Hepatocyte (in vitro differentiated cells): ENCODE data around the gene LYRM9. TPM values are rescaled to one million over a fixed set of nuclear protein-coding genes. Genes with fewer than 3 reads are reported as not detected.

Experiments
- DNase-seq: peaks from one replicate; pipeline ENCODE4 v3.0.0-alpha.2; 2016; ENCODE audit warnings: low spot score
- H2AFZ ChIP-seq: fragments of 200-600 bp; sonication (generic); 2 replicates; pipeline ENCODE4 v1.6.0; 2016; ENCODE audit warnings: antibody characterized with exemption, mild to moderate bottlenecking
- H3K27ac ChIP-seq: fragments of 200-600 bp; sonication (generic); 2 replicates; pipeline ENCODE4 v1.5.1; 2016; ENCODE audit warnings: mild to moderate bottlenecking
- H3K27me3 ChIP-seq: fragments of 200-600 bp; sonication (generic); 2 replicates; pipeline ENCODE4 v1.6.1; 2016
- H3K36me3 ChIP-seq: fragments of 200-600 bp; sonication (generic); replicated peaks from 2 replicates; pipeline ENCODE4 v1.5.1; 2016; ENCODE audit warnings: low read depth; ENCODE audit not compliant: insufficient read depth
- H3K4me1 ChIP-seq: fragments of 200-600 bp; sonication (generic); 2 replicates; pipeline ENCODE4 v1.5.1; 2016; ENCODE audit warnings: mild to moderate bottlenecking, moderate library complexity; ENCODE audit not compliant: insufficient read depth
- H3K4me2 ChIP-seq: fragments of 200-600 bp; sonication (generic); 2 replicates; pipeline ENCODE4 v1.6.0; 2016
- H3K4me3 ChIP-seq: fragments of 200-600 bp; sonication (generic); 2 replicates; pipeline ENCODE4 v1.5.1; 2016; ENCODE audit warnings: mild to moderate bottlenecking
- H3K79me2 ChIP-seq: fragments of 200-600 bp; sonication (generic); 2 replicates; pipeline ENCODE4 v1.6.0; 2017; ENCODE audit warnings: mild to moderate bottlenecking
- H3K9me2 ChIP-seq: fragments of 200-600 bp; sonication (generic); replicated peaks from 2 replicates; pipeline ENCODE4 v1.6.0; 2017; ENCODE audit warnings: mild to moderate bottlenecking; ENCODE audit not compliant: insufficient read depth
- H3K9me3 ChIP-seq: fragments of 200-600 bp; sonication (generic); 2 replicates; pipeline ENCODE4 v1.5.1; 2016; ENCODE audit warnings: low read depth, mild to moderate bottlenecking
- H4K20me1 ChIP-seq: fragments of 200-600 bp; sonication (generic); 2 replicates; pipeline ENCODE4 v1.6.0; 2016; ENCODE audit warnings: mild to moderate bottlenecking; ENCODE audit not compliant: insufficient read depth, poor library complexity, severe bottlenecking
- CTCF ChIP-seq: fragments of 200-600 bp; sonication (generic); IDR thresholded peaks from 2 replicates; pipeline ENCODE4 v1.5.1; 2016; ENCODE audit warnings: antibody characterized with exemption, mild to moderate bottlenecking; ENCODE audit not compliant: poor library complexity
- EZH2 ChIP-seq: fragments of 200-600 bp; sonication (generic); IDR thresholded peaks from 2 replicates; pipeline ENCODE4 v1.6.1; 2016; ENCODE audit warnings: antibody characterized with exemption, mild to moderate bottlenecking, borderline replicate concordance
- EZH2phosphoT487 ChIP-seq: fragments of 200-600 bp; sonication (generic); IDR thresholded peaks from one replicate; pipeline ENCODE4 v1.6.1; 2018; ENCODE audit warnings: antibody characterized with exemption, mild to moderate bottlenecking, low read depth, moderate library complexity; ENCODE audit not compliant: unreplicated experiment, severe bottlenecking
- WGBS: methylation state at CpG from one replicate; pipeline ENCODE4 v1.1.6; 2016; ENCODE audit warnings: low lambda C conversion rate; ENCODE audit errors: missing lambda C conversion rate; 5-methylcytosine and 5-hydroxymethylcytosine counted together
- polyA plus RNA-seq: library from polyadenylated mRNA; unstranded; fragments of >200 nt; fragmentation: Nextera tagmentation; extraction: Ambion mirVana; gene quantifications from 2 replicates; pipeline ENCODE4 v1.2.1, GENCODE V29; 2016
- total RNA-seq: library from RNA; depleted of rRNA; stranded (reverse); fragments of >200 nt; gene quantifications from 2 replicates; pipeline ENCODE4 v1.2.3, GENCODE V29; 2014

Gene LYRM9
- total and polyA plus RNA-seq, 2 experiments from 2014 or later: 10.5 to 12.2 TPM

- Histone ChIP-seq H4K20me1 (no peaks in the 10 kb centered on the region), H3K4me2 (no peak overlapping the region), H3K27ac (no peak overlapping the region), H2AFZ (no peak overlapping the region), H3K79me2 (no peaks in the 10 kb centered on the region), H3K27me3 (peaks cover 6% of the 10 kb centered on the region), H3K9me2 (no peaks in the 10 kb centered on the region), H3K4me1 (peaks cover 5% of the 10 kb centered on the region), H3K9me3 (no peaks in the 10 kb centered on the region), H3K36me3 (no peaks in the 10 kb centered on the region), H3K4me3 (no peak overlapping the region)
- TF ChIP-seq CTCF (no peak), EZH2 (no peak), EZH2phosphoT487 (no peak)
- no peak for DNase-seq
- 91% methylated on average over 1 of the region's 1 CpG for WGBS
Measured at GRCh38 chr17:27895940-27896535, 2.9 kb upstream of the LYRM9 start.

DNA sequence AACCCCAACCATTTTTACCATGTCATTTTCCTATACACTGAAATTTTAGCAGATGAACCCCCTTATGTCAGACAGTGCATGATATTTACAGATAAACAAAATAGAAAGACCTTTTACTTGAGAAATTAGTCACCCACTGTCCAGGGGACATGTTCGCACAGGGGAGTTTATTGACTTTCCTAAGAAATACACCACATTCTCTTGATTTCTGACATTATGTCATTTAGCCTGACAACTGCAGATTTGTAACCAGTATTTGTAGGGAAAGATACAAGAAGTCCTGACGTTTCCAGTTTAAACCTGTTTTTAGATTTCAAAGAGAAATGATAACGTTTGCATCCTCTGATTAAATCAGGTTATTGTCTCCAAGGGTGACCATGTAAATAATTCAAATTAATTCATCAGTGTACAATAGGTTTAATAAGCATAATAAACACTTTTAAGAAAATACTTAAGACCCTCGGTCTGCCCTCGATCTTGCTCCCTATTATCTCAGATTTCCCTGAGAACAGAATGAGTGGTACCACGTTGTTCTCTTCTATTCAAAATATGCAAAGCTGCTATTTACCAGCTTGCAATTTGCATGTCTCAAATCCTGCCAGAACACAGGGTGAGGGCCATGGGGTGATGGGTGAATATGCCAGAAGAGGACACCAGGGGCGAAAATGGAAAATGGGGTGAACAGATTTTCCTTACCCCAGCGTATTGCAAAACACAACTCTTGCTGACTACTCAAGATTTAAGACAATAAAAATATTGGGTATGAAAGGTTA, 2.1 kb upstream of the LYRM9 start:
- H3K4me2 ChIP-seq: no peak overlapping the region
- WGBS: 26% methylated on average over 8 of the region's 8 CpGs

DNA sequence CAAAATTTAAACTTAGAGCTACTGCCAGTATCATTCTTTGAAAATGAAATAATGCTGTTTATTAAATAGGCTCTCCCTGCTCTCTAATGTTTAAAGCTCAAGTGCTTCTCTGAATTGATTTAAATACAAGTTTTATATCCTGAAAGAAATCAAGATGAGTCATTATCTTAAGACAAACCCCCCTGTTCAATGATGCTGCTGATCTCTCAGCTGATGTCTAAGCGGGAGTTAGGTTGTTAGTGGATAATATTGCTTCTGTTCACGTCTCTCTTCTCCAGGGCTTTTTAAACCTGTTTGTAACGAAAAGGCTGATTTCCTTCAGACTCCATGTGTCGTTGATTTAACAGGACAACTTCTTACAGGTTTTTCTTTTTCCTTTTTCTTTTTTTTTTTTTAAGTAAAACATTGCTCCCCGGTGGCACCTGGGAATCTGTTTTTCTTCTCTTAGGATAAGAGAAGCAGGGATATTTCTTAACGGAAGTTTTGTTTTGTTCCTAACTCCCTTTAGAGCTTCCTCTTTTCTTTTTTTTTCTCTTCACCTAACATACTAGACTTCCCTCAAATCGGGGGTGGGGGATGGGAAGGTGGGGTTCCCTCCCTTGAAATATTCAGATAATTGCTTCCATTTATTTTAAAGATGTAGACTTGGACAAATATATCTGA, 807 bp upstream of the LYRM9 start:
- Histone ChIP-seq H3K4me3 (no peak overlapping the region), H3K4me1 (peaks cover 5% of the 10 kb centered on the region), H4K20me1 (no peaks in the 10 kb centered on the region), H3K9me3 (no peaks in the 10 kb centered on the region), H3K9me2 (no peaks in the 10 kb centered on the region), H3K27me3 (peaks cover 6% of the 10 kb centered on the region), H2AFZ (peak overlapping the region; percentile 88), H3K27ac (no peak overlapping the region), H3K4me2 (peak overlapping the region; percentile 93), H3K79me2 (no peaks in the 10 kb centered on the region), H3K36me3 (no peaks in the 10 kb centered on the region)
- no peak for DNase-seq
- 37% methylated on average over 7 of the region's 7 CpGs for WGBS
- no peak for TF ChIP-seq EZH2
- no peak for TF ChIP-seq EZH2phosphoT487
- no peak for TF ChIP-seq CTCF

More for the DNA sequence above, 2.1 kb upstream of the LYRM9 start:
- Histone ChIP-seq H3K9me2 (no peaks in the 10 kb centered on the region), H4K20me1 (no peaks in the 10 kb centered on the region), H3K4me1 (peaks cover 5% of the 10 kb centered on the region), H3K27me3 (peaks cover 6% of the 10 kb centered on the region), H3K27ac (no peak overlapping the region), H3K36me3 (no peaks in the 10 kb centered on the region), H3K79me2 (no peaks in the 10 kb centered on the region), H3K9me3 (no peaks in the 10 kb centered on the region), H2AFZ (no peak overlapping the region), H3K4me3 (no peak overlapping the region)
- no peak for TF ChIP-seq CTCF
- no peak for TF ChIP-seq EZH2phosphoT487
- no peak for TF ChIP-seq EZH2
- DNase-seq: no peak
